Measurements from ENCODE around the gene DRAM1. TPM values are rescaled to one million over a fixed set of nuclear protein-coding genes. Genes with fewer than 3 reads are reported as not detected.

The DRAM1 gene
- total RNA-seq, 1 donor from 2014 or later = 20.4 TPM

DNA sequence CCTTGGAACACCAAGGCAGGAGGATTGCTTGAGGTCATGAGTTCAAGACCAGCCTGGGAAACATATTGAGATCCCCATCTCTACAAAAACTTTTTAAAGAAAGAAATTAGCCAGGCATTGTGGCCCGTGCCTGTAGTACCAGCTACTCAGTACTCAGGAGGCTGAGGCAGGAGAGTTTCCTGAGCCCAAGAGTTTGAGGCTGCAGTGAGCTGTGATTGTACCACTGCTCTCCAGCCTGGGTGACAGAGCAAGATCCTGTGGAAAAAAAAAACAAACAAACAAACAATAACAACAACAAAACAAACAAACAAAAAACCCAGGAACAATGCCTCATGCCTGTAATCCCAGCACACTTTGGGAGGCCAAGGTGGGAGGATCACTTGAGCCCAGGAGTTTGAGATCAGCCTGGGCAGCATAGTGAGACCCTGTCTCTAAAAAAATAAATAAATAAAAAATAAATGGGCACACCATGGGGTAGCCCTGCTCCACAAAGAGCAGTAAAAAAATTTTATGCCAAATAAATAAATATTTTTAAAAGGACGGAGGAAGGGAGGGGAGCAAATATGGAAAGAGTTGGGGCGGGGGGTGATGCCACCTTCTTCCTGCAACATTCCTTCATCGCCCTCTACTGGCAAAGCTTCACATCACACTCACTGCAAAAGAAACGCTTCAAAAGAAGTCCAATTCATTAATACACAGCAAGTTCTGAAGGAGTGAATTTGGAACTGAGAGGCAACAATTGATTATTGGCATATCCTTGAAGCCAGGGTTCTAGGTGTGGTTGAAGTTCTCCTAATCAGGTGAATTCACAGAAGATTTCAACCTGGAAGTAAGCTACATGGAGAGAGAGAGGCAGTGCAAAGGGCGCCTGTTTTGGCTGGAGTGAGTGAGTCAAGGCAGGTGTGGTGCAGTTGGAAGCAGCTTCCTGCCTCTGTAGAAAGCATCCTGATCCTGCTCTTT is 37.8 kb upstream of the DRAM1 start:
- Histone ChIP-seq H3K36me3 (ENCODE audit: insufficient read depth, low read length) (no peaks in the 10 kb centered on the region), H3K4me3 (ENCODE audit: insufficient read depth, low read depth, low read length) (no peak overlapping the region), H3K79me2 (ENCODE audit: insufficient read depth, low read length) (no peaks in the 10 kb centered on the region), H3K9ac (ENCODE audit: low read length) (no peak overlapping the region), H3K9me3 (ENCODE audit: insufficient read depth, low read depth, low read length) (no peaks in the 10 kb centered on the region), H3K27ac (ENCODE audit: low read depth, low read length) (no peak overlapping the region), H2AFZ (ENCODE audit: low read depth, low read length) (peak overlapping the region; percentile 32), H3K27me3 (ENCODE audit: insufficient read depth, low read length) (no peaks in the 10 kb centered on the region), H3K4me2 (ENCODE audit: low read length) (no peak overlapping the region), H3K4me1 (ENCODE audit: insufficient read depth, low read length) (no peaks in the 10 kb centered on the region), H4K20me1 (ENCODE audit: insufficient read depth, low read length) (no peaks in the 10 kb centered on the region)
- DNase-seq (ENCODE audit: low read depth) (no peak), FAIRE-seq (no peak)
- Mint-ChIP-seq H3K27me3 (ENCODE audit: low read depth, unreplicated experiment) (no peaks in the 10 kb centered on the region), H3K4me3 (ENCODE audit: unreplicated experiment) (no peak overlapping the region), H3K36me3 (ENCODE audit: low read depth, unreplicated experiment) (no peaks in the 10 kb centered on the region), H3K27ac (ENCODE audit: unreplicated experiment) (no peak overlapping the region), H3K4me1 (ENCODE audit: low read depth, unreplicated experiment) (no peaks in the 10 kb centered on the region), H3K9me3 (ENCODE audit: unreplicated experiment) (no peaks in the 10 kb centered on the region)
- TF ChIP-seq, protein P1, sequence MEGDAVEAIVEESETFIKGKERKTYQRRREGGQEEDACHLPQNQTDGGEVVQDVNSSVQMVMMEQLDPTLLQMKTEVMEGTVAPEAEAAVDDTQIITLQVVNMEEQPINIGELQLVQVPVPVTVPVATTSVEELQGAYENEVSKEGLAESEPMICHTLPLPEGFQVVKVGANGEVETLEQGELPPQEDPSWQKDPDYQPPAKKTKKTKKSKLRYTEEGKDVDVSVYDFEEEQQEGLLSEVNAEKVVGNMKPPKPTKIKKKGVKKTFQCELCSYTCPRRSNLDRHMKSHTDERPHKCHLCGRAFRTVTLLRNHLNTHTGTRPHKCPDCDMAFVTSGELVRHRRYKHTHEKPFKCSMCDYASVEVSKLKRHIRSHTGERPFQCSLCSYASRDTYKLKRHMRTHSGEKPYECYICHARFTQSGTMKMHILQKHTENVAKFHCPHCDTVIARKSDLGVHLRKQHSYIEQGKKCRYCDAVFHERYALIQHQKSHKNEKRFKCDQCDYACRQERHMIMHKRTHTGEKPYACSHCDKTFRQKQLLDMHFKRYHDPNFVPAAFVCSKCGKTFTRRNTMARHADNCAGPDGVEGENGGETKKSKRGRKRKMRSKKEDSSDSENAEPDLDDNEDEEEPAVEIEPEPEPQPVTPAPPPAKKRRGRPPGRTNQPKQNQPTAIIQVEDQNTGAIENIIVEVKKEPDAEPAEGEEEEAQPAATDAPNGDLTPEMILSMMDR (IDR thresholded peaks at IDR 0.05; ENCODE audit: insufficient read depth, low read depth, low read length) = peak; percentile 91
- no peak for TF ChIP-seq EZH2 (IDR thresholded peaks at IDR 0.05; ENCODE audit: insufficient read depth, low read length)

DNA sequence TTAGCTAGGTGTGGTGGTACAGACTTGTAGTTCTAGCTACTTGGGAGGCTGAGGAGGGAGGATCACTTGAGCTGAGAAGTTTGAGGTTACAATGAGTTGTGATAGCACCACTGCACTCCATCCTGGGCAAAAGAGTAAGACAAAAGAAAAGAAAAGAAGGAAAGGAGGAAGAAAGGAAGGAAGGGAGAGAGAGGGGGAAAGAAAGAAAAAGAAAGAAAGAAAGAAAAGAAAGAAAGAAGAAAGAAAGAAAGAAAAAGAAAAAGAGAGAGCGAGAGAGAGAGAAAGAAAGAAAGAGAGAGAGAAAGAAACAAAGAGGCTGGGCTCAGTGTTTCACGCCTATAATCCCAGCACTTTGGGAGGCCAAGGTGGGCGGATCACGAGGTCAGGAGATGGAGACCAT is 36.3 kb upstream of the DRAM1 start:
- TF ChIP-seq EZH2 (IDR thresholded peaks at IDR 0.05; ENCODE audit: insufficient read depth, low read length) = no peak
- TF ChIP-seq, protein P1 (IDR thresholded peaks at IDR 0.05; ENCODE audit: insufficient read depth, low read depth, low read length) = no peak
- FAIRE-seq (no peak), DNase-seq (ENCODE audit: low read depth) (no peak)
- Histone ChIP-seq H3K4me2 (ENCODE audit: low read length) (no peak overlapping the region), H3K4me3 (ENCODE audit: insufficient read depth, low read depth, low read length) (no peak overlapping the region), H3K27ac (ENCODE audit: low read depth, low read length) (no peak overlapping the region), H3K9me3 (ENCODE audit: insufficient read depth, low read depth, low read length) (no peaks in the 10 kb centered on the region), H4K20me1 (ENCODE audit: insufficient read depth, low read length) (no peaks in the 10 kb centered on the region), H3K36me3 (ENCODE audit: insufficient read depth, low read length) (no peaks in the 10 kb centered on the region), H2AFZ (ENCODE audit: low read depth, low read length) (no peak overlapping the region), H3K4me1 (ENCODE audit: insufficient read depth, low read length) (no peaks in the 10 kb centered on the region), H3K9ac (ENCODE audit: low read length) (no peak overlapping the region), H3K79me2 (ENCODE audit: insufficient read depth, low read length) (no peaks in the 10 kb centered on the region), H3K27me3 (ENCODE audit: insufficient read depth, low read length) (no peaks in the 10 kb centered on the region)
- no peak overlapping the region for H3K4me3 Mint-ChIP-seq (ENCODE audit: unreplicated experiment)
- H3K36me3 Mint-ChIP-seq (ENCODE audit: low read depth, unreplicated experiment) = no peaks in the 10 kb centered on the region
- H3K27ac Mint-ChIP-seq (ENCODE audit: unreplicated experiment) = no peak overlapping the region
- no peaks in the 10 kb centered on the region for H3K27me3 Mint-ChIP-seq (ENCODE audit: low read depth, unreplicated experiment)
- H3K4me1 Mint-ChIP-seq (ENCODE audit: low read depth, unreplicated experiment) = no peaks in the 10 kb centered on the region
- no peaks in the 10 kb centered on the region for H3K9me3 Mint-ChIP-seq (ENCODE audit: unreplicated experiment)
